Memory B cell (primary cell): ENCODE results near the gene VSX2.
A peak's percentile ranks its signal among the peaks of the same experiment; 100 is the strongest.

Experiments used
- ATAC-seq: fragments of 150-1000 bp; cut with Tn5 transposase; 2 replicates; pipeline ENCODE4 v1.10.0; 2021; ENCODE audit warnings: low read depth, mild to moderate bottlenecking, moderate library complexity
- DNase-seq, 2 donors: peaks; one replicate each; pipeline ENCODE4 v3.0.0; 2022; ENCODE audit warnings: low spot score in 2 of 2
- H3K27ac Mint-ChIP-seq: one replicate; pipeline ENCODE4 v1.8.0; 2022; ENCODE audit warnings: mild to moderate bottlenecking, moderate library complexity, mixed read lengths
- H3K27me3 Mint-ChIP-seq: one replicate; pipeline ENCODE4 v1.8.0; 2022; ENCODE audit warnings: mixed read lengths
- H3K36me3 Mint-ChIP-seq: one replicate; pipeline ENCODE4 v1.8.0; 2022; ENCODE audit warnings: mild to moderate bottlenecking, mixed read lengths
- H3K4me1 Mint-ChIP-seq: one replicate; pipeline ENCODE4 v1.8.0; 2022; ENCODE audit warnings: mixed read lengths
- H3K4me3 Mint-ChIP-seq: one replicate; pipeline ENCODE4 v1.8.0; 2022; ENCODE audit warnings: mild to moderate bottlenecking, moderate library complexity, mixed read lengths
- H3K9me3 Mint-ChIP-seq: one replicate; pipeline ENCODE4 v1.8.0; 2022; ENCODE audit warnings: mixed read lengths

VSX2 gene

DNA sequence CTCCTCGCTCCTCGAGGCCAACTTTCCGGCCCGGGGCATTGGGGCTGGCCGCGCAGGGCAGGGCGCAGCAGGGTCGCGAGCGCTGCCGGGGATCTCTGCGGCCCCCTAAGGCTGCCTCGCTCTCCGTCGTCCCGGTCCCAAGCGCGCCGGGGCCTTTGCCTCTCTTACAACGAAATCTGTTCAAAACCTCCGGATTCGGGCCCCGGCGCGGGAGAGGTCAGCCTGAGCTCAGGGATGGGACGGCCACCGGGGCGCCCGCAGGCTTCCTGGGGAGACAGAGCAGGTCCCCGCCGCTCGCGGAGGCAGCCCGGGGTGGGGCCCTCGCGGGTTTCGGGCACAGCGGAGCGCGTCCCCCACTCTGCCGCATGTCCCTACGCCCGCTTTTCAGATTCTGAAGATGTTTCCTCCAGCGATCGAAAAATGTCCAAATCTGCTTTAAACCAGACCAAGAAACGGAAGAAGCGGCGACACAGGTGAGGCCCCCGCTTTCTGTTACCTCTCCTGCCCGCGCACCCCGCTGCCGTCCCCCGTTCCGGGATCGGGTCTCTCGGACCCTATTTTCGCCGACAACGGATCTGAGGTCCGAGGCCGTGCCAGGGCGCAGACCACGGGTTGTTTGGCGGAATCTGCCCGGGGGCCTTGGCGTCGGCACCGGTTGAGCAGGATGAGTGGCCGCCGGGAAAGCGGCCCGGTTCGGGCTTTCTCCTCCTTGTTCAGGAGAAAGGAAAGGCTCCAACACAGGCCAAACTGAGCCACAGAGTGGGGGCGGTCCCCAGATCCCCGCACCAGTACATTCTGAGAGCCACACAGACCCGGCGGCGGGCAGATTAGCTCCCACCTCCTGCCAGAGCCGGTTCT is 1.8 kb downstream of the VSX2 start:
- Mint-ChIP-seq H3K4me1 (peaks cover 7% of the 10 kb centered on the region), H3K36me3 (no peaks in the 10 kb centered on the region), H3K9me3 (no peaks in the 10 kb centered on the region), H3K4me3 (peak overlapping the region; percentile 60), H3K27ac (no peak overlapping the region), H3K27me3 (peaks cover 46% of the 10 kb centered on the region)
- peak; percentile 37 for ATAC-seq
- DNase-seq = peak in 1 of 2 donors; percentile 44

GRCh38 chr14:74241652-74242017 is 2.4 kb downstream of the VSX2 start:
- Mint-ChIP-seq H3K9me3 (no peaks in the 10 kb centered on the region), H3K27me3 (peaks cover 50% of the 10 kb centered on the region), H3K36me3 (no peaks in the 10 kb centered on the region), H3K4me1 (peaks cover 7% of the 10 kb centered on the region), H3K27ac (no peak overlapping the region), H3K4me3 (peak overlapping the region; percentile 60)
- ATAC-seq (no peak), DNase-seq (no peak)

GRCh38 chr14:74242021-74242779 is 3.0 kb downstream of the VSX2 start:
- Mint-ChIP-seq H3K27me3 (peaks cover 54% of the 10 kb centered on the region), H3K36me3 (no peaks in the 10 kb centered on the region), H3K9me3 (no peaks in the 10 kb centered on the region), H3K4me1 (peaks cover 7% of the 10 kb centered on the region), H3K27ac (no peak overlapping the region), H3K4me3 (peak overlapping the region; percentile 60)
- ATAC-seq = peak; percentile 42
- DNase-seq = no peak

GRCh38 chr14:74242780-74243042 is 3.5 kb downstream of the VSX2 start:
- Mint-ChIP-seq H3K27me3 (peaks cover 51% of the 10 kb centered on the region), H3K9me3 (no peaks in the 10 kb centered on the region), H3K36me3 (no peaks in the 10 kb centered on the region), H3K4me1 (peaks cover 7% of the 10 kb centered on the region), H3K27ac (no peak overlapping the region), H3K4me3 (no peak overlapping the region)
- no peak for ATAC-seq
- DNase-seq = no peak

- Mint-ChIP-seq H3K9me3 (no peaks in the 10 kb centered on the region), H3K4me3 (no peak overlapping the region), H3K27me3 (peaks cover 49% of the 10 kb centered on the region), H3K27ac (no peak overlapping the region), H3K36me3 (no peaks in the 10 kb centered on the region), H3K4me1 (peaks cover 7% of the 10 kb centered on the region)
- no peak for ATAC-seq
- no peak for DNase-seq
Measured at GRCh38 chr14:74243051-74243450, 3.8 kb downstream of the VSX2 start.

- Mint-ChIP-seq H3K27ac (no peak overlapping the region), H3K4me1 (peaks cover 7% of the 10 kb centered on the region), H3K27me3 (peaks cover 40% of the 10 kb centered on the region), H3K4me3 (no peak overlapping the region), H3K9me3 (no peaks in the 10 kb centered on the region), H3K36me3 (no peaks in the 10 kb centered on the region)
- ATAC-seq (no peak), DNase-seq (no peak)
Measured at GRCh38 chr14:74244115-74244514, 4.9 kb downstream of the VSX2 start.

DNA sequence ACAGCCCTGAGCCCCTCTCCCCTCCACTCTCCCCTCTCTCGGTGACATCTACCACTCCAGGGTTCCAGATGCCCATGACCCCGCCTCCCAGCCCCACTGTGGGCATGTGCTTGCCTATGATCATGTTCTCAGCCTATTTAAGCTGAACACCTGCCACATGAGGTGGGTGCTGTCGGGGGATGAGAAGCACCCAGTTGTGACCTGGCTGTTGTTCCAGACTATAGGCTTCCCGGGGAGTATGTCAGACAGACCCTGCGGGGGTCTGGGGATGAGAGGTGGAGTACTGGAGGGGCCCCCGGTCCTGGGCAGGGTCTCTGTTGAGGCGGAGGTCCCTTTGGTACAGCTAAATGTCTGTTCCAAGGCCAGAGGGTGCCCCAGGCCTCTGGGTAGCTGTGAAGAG is 6.0 kb downstream of the VSX2 start:
- Mint-ChIP-seq H3K4me3 (no peak overlapping the region), H3K9me3 (no peaks in the 10 kb centered on the region), H3K4me1 (peaks cover 7% of the 10 kb centered on the region), H3K27ac (no peak overlapping the region), H3K27me3 (peaks cover 40% of the 10 kb centered on the region), H3K36me3 (no peaks in the 10 kb centered on the region)
- DNase-seq = no peak
- ATAC-seq = no peak

- H3K4me3 Mint-ChIP-seq = no peak overlapping the region
- ATAC-seq (no peak), DNase-seq (no peak)
- H3K36me3 Mint-ChIP-seq = no peaks in the 10 kb centered on the region
- H3K4me1 Mint-ChIP-seq = peaks cover 8% of the 10 kb centered on the region
- H3K9me3 Mint-ChIP-seq = no peaks in the 10 kb centered on the region
- no peak overlapping the region for H3K27ac Mint-ChIP-seq
- peaks cover 41% of the 10 kb centered on the region for H3K27me3 Mint-ChIP-seq
Measured at GRCh38 chr14:74246542-74246941, 7.3 kb downstream of the VSX2 start.

DNA sequence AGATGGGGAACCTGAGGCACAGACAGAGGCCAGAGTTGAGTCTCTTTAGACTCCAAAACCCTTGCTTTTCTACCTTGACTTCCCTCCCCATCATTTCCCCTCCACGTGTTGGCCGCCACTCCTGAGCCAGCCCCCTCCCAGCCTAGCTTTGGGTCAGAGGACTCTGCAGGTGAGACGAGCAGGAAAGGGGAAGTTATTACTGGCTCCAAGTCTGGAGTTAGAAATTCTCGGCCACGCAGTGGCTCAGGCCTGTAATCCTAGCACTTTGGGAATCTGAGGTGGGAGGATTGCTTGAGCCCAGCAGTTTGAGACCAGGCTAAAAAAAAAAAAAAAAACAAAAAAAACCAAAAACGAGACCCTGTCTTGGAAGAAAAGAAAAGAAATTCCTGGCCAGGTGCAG is 8.8 kb downstream of the VSX2 start:
- Mint-ChIP-seq H3K4me3 (no peak overlapping the region), H3K4me1 (peaks cover 6% of the 10 kb centered on the region), H3K9me3 (no peaks in the 10 kb centered on the region), H3K27ac (no peak overlapping the region), H3K36me3 (no peaks in the 10 kb centered on the region), H3K27me3 (peaks cover 40% of the 10 kb centered on the region)
- ATAC-seq (no peak), DNase-seq (no peak)

DNA sequence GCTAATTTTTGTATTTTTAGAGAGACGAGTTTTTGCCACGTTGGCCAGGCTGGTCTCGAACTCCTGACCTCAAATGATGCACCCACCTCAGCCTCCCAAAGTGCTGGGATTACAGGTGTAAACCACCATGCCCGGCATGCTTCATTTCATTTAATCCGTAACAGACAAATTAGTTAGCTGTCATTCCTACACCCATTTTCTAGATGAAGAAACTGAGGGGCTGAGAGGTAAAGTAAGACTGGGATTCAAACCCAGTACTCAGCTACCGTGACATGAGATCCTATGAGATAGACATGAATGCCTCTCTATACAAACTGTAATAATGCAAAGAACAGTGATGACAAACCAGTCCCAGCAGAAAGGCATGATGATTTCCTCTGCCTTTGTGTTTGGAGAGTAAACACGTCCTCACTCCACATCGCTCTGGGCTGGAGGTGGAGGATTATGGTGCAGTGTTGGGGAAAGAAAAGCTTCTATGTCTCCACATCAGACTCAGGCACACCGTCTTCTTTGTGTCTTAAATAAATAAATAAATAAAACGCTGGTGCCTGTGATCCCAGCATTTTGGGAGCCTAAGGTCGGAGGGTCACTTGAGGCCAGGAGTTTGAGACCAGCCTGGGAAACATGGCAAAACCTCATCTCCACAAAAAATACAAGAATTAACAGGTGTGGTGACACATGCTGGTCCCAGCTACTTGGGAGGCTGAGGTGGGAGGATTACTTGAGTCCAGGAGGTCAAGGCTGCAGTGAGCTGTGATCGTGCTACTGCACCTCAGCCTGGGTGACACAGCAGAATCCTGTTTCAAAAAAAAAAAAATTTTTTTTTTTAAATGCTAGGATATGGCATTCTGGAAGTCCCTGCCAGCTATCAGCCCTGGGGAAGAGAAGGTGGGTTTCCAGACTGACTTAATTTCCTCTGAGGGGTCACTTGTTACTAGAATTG is 10.5 kb downstream of the VSX2 start:
- peaks cover 6% of the 10 kb centered on the region for H3K4me1 Mint-ChIP-seq
- no peaks in the 10 kb centered on the region for H3K36me3 Mint-ChIP-seq
- DNase-seq (no peak), ATAC-seq (no peak)
- H3K4me3 Mint-ChIP-seq = no peak overlapping the region
- H3K27ac Mint-ChIP-seq = no peak overlapping the region
- peaks cover 26% of the 10 kb centered on the region for H3K27me3 Mint-ChIP-seq
- no peaks in the 10 kb centered on the region for H3K9me3 Mint-ChIP-seq

- no peak overlapping the region for H3K4me3 Mint-ChIP-seq
- peaks cover 10% of the 10 kb centered on the region for H3K4me1 Mint-ChIP-seq
- H3K36me3 Mint-ChIP-seq = no peaks in the 10 kb centered on the region
- no peak overlapping the region for H3K27ac Mint-ChIP-seq
- peaks cover 13% of the 10 kb centered on the region for H3K27me3 Mint-ChIP-seq
- ATAC-seq = no peak
- DNase-seq = no peak
- no peaks in the 10 kb centered on the region for H3K9me3 Mint-ChIP-seq
Measured at GRCh38 chr14:74255281-74255680, 16.0 kb downstream of the VSX2 start.

GRCh38 chr14:74257078-74257940 is 18.1 kb downstream of the VSX2 start:
- no peak overlapping the region for H3K27ac Mint-ChIP-seq
- peaks cover 4% of the 10 kb centered on the region for H3K27me3 Mint-ChIP-seq
- H3K4me3 Mint-ChIP-seq = peak overlapping the region; percentile 79
- ATAC-seq = peak; percentile 90
- no peaks in the 10 kb centered on the region for H3K9me3 Mint-ChIP-seq
- no peaks in the 10 kb centered on the region for H3K36me3 Mint-ChIP-seq
- DNase-seq = peak; percentile 54 to 72
- peaks cover 4% of the 10 kb centered on the region for H3K4me1 Mint-ChIP-seq

- ATAC-seq (no peak), DNase-seq (no peak)
- peaks cover 5% of the 10 kb centered on the region for H3K27me3 Mint-ChIP-seq
- peaks cover 4% of the 10 kb centered on the region for H3K4me1 Mint-ChIP-seq
- no peaks in the 10 kb centered on the region for H3K36me3 Mint-ChIP-seq
- no peak overlapping the region for H3K27ac Mint-ChIP-seq
- peak overlapping the region; percentile 79 for H3K4me3 Mint-ChIP-seq
- no peaks in the 10 kb centered on the region for H3K9me3 Mint-ChIP-seq
Measured at GRCh38 chr14:74257941-74258763, 18.9 kb downstream of the VSX2 start.
